ENCODE data around the gene PLEKHA5. TPM values are rescaled to one million over a fixed set of nuclear protein-coding genes. Genes with fewer than 3 reads are reported as not detected.
"Not testable (repeated sequence)": the region's sequence is repeated elsewhere in the genome, so short reads cannot be mapped to it uniquely, and the experiment has no call there.

Gene PLEKHA5
- polyA plus RNA-seq, 3 donors: 97.4 to 117 (median 98.7) TPM

GRCh38 chr12:19223695-19224094 lies 94.2 kb downstream of the PLEKHA5 start:
- no peak for DNase-seq (ENCODE audit: low read depth in 3 of 3, low spot score in 2 of 3)

DNA sequence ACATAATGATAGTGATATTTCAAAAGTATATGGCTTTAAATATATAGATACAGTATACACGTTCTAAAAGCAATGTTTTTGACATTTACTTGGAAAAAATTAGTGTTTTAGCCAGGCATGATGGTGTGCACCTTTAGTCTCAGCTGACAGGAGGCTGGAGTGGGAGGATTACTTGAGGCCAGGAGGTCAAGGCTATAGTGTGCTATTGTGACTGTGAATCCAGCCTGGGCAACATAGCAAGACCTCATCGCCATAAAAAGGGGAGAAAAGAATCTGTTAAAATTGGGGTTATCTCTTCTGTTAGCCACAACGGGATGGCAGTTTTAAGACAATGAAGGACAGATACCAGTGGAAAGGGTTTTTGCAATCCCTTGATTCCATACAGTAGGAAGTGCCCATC lies 95.2 kb downstream of the PLEKHA5 start:
- DNase-seq (ENCODE audit: low read depth in 3 of 3, low spot score in 2 of 3): no peak

GRCh38 chr12:19227190-19227879 lies 97.8 kb downstream of the PLEKHA5 start:
- DNase-seq (ENCODE audit: low read depth in 3 of 3, low spot score in 2 of 3): no peak

- no peak for DNase-seq (ENCODE audit: low read depth in 3 of 3, low spot score in 2 of 3)
Measured at GRCh38 chr12:19227880-19228210, 98.3 kb downstream of the PLEKHA5 start.

DNA sequence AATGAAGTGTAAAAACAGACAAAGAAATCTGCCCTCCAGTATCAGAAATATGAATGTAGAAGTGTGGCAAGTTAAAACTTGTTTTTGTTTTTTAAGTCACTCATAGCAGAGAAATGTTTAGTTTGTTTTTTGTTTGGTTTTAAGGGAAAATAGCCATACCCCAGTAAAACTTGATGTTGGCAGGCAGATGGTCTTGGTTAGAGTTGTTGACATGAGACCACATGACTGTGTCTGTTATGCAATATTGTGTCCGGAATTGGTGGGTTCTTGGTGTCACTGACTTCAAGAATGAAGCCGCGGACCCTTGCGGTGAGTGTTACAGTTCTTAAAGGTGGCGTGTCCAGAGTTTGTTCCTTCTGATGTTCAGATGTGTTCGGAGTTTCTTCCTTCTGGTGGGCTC lies 99.5 kb downstream of the PLEKHA5 start:
- DNase-seq (ENCODE audit: low read depth in 3 of 3, low spot score in 2 of 3): not testable (repeated sequence)

DNA sequence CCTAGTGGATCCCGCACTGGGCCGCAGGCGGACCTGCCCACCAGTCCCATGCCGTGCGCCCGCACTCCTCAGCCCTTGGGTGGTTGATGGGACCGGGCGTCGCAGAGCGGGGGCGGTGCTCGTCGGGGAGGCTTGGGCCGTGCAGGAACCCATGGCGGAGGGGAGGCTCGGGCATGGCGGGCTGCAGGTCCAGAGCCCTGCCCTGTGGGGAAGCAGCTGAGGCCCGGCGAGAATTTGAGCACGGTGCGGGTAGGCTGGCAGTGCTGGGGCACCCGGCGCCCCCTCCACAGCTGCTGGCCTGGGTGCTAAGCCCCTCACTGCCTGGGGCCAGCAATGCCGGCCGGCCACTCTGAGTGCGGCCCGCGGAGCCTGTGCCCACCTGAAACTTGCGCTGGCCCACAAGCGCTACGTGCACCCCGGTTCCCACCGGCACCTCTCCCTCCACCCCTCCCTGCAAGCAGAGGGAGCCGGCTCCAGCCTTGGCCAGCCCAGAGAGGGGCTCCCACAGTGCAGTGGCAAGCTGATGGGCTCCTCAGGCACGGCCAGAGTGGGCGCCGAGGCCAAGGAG lies 100.8 kb downstream of the PLEKHA5 start:
- no peak for DNase-seq (ENCODE audit: low read depth in 3 of 3, low spot score in 2 of 3)

GRCh38 chr12:19230896-19231295 lies 101.4 kb downstream of the PLEKHA5 start:
- DNase-seq (ENCODE audit: low read depth in 3 of 3, low spot score in 2 of 3): no peak

- no peak for DNase-seq (ENCODE audit: low read depth in 3 of 3, low spot score in 2 of 3)
Measured at GRCh38 chr12:19234171-19234704, 104.7 kb downstream of the PLEKHA5 start.

- DNase-seq (ENCODE audit: low read depth in 3 of 3, low spot score in 2 of 3): no peak
Measured at GRCh38 chr12:19234981-19235871, 105.7 kb downstream of the PLEKHA5 start.

DNA sequence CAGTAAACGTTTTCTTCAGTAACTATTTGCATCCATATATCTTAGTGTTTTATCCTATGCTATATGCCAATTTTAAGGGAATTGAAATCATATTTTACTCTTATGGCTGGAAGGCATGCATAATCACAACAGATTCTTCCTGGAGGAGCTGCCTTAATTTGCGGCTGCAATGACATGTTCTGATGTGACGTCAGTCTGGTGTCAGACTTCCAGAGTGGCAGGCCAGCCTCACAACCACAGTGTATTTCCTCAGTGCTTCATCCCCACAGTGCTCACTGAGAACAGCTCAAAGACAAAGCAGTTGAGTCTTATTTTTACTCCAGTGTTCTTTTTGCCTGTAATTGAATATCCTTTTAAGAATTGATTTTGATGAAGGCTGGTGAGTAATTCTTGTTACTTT lies 107.1 kb downstream of the PLEKHA5 start:
- no peak for DNase-seq (ENCODE audit: low read depth in 3 of 3, low spot score in 2 of 3)

- DNase-seq (ENCODE audit: low read depth in 3 of 3, low spot score in 2 of 3): no peak
Measured at GRCh38 chr12:19238540-19238939, 109.0 kb downstream of the PLEKHA5 start.

DNA sequence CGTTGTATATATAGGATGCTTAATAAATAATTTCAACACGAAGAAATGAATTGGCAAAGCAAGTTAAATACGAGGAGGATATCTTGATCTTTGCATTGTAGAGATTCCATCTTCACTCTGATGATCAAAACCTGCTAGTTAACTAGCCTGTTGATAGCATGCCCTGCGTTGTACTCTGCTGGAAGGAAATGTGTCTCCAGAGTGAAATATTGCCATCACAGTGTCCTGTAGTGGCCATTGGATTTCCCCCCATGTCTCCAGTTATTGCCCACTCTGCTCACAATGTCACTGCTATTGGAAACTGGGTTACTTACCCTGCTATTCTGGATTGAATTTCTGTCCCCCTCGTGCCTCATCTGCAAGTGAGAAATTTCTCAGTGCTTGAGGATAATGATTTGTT lies 109.6 kb downstream of the PLEKHA5 start:
- DNase-seq (ENCODE audit: low read depth in 3 of 3, low spot score in 2 of 3): no peak

GRCh38 chr12:19239616-19240234 lies 110.2 kb downstream of the PLEKHA5 start:
- DNase-seq (ENCODE audit: low read depth in 3 of 3, low spot score in 2 of 3): no peak

GRCh38 chr12:19242581-19242980 lies 113.0 kb downstream of the PLEKHA5 start:
- no peak for DNase-seq (ENCODE audit: low read depth in 3 of 3, low spot score in 2 of 3)

DNA sequence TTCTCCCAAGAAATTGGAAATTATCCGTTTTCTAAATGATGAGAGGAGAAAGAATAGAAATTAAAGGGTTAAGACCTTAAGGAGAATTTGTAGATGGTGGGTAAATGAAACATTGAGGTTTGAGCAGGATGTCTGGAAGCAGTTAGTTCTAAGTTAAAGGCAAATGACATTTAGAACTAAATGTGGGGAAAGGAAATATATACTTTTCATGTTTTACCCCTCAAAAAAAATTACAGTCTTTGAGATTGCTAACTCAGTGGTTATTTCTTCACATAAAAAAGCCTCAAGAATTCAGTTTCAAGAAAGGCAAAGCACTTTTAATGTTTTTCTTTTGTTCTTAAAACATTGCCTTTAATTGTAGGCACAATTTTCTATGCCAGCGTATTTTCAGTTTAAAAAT lies 114.0 kb downstream of the PLEKHA5 start:
- DNase-seq (ENCODE audit: low read depth in 3 of 3, low spot score in 2 of 3): no peak

- no peak for DNase-seq (ENCODE audit: low read depth in 3 of 3, low spot score in 2 of 3)
Measured at GRCh38 chr12:19244312-19244711, 114.8 kb downstream of the PLEKHA5 start.

DNA sequence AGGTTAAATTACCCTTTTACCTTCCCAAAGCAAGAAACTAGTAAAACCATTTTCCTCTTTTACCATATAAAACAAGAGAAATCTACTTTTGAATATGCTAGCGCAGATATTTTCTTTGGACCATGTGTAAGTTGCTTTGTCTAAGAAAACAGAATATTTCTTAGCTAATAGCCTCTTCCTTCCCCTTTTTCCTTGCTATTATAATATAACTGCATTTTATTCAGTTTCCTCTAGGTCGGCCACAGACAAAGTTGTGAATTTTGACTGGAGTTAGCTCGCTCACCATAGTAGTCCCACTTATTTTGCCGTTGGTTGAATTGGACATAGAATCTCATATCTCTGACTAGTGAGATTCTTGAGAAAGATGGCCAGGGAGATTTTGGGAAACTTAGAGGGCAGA lies 115.6 kb downstream of the PLEKHA5 start:
- DNase-seq (ENCODE audit: low read depth in 3 of 3, low spot score in 2 of 3): no peak

- DNase-seq (ENCODE audit: low read depth in 3 of 3, low spot score in 2 of 3): no peak
Measured at GRCh38 chr12:19245666-19246065, 116.1 kb downstream of the PLEKHA5 start.

- no peak for DNase-seq (ENCODE audit: low read depth in 3 of 3, low spot score in 2 of 3)
Measured at GRCh38 chr12:19246933-19247332, 117.4 kb downstream of the PLEKHA5 start.

DNA sequence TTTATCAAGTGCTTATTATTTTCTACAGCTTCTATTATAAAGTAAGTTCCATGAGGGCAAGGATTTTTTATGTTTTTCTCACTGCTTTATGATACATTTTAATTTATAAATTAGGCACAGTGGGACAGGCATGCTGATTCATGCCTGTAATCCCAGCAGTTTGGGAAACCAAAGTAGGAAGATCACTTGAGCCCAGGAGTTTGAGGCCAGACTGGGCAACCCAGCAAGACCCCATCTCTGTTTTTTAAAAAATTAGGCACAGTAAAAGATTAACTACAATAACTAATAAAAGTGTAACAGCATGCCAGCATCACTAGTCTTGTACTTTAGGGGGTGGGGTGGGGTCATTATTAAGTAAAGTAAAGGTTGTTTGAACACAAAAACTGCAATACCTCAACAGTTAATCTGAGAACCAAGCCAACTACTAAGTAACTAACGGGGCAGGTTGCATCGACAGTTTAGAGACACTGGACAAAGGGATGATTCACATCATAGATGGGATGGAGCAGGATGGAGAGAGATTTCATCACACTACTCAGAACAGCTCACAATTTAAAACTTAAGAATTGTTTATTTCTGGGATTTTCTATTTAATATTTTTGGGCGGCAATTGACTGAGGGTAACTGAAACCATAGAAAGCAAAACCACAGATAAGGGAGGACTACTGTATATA lies 119.5 kb downstream of the PLEKHA5 start:
- no peak for DNase-seq (ENCODE audit: low read depth in 3 of 3, low spot score in 2 of 3)
